ENCODE measurements around the gene TRAPPC13. TPM values are rescaled to one million over a fixed set of nuclear protein-coding genes. Genes with fewer than 3 reads are reported as not detected.
"Not testable (repeated sequence)": the region's sequence is repeated elsewhere in the genome, so short reads cannot be mapped to it uniquely, and the experiment has no call there.

The TRAPPC13 gene
- 10 to 100 TPM; 17.7 to 35.7 (median 20.4) TPM for total RNA-seq
- polyA plus RNA-seq = 10 to 100 TPM; 14.1 to 19.0 (median 17.9) TPM
- long read RNA-seq, donor 1, partial matches to known transcripts = 0 of 3 reads
- long read RNA-seq, donor 1, other reads (novel, unspliced or antisense) = 0 of 3 reads
- long read RNA-seq, donor 2, partial matches to known transcripts = 13 of 13 reads
- long read RNA-seq, donor 2, other reads (novel, unspliced or antisense) = 0 of 13 reads

GRCh38 chr5:65624571-65625555 lies at the start of gene TRAPPC13, which contains the start of gene SHLD3:
TSS of gene TRAPPC13 (plus strand) at chr5:65625027. CDS start at chr5:65625061, 34 bp downstream.
TSS of gene SHLD3 (plus strand) at chr5:65625027. CDS start at chr5:65629588, 4,561 bp downstream.
- peak within 1 kb of the TSS; percentile 75 to 95 (median 88) for H3K4me3 ChIP-seq
- H3K36me3 ChIP-seq = peaks cover 0 to 19% (median 7%) of the 10 kb centered on the region in 6 donors
- intact Hi-C loops (cut with DNase I; ENCODE audit: low total_unique reads) = no loop called here
- 0 to 1% (median 0%) methylated on average over 36 of the region's 36 CpGs for WGBS, 5 donors
- H3K4me1 ChIP-seq = peaks cover 32 to 73% (median 57%) of the 10 kb centered on the region in 6 donors
- TF ChIP-seq POLR2A (IDR thresholded peaks at IDR 0.05) = no peak
- peak in 3 of 11 experiments; percentile 4 to 37 (median 19) for TF ChIP-seq CTCF (IDR thresholded peaks at IDR 0.05 in 8 of 11, conservative IDR thresholded peaks at IDR 0.05 in 3 of 11)
- peak in 1 of 3 donors; percentile 82 for TF ChIP-seq POLR2AphosphoS5 (IDR thresholded peaks at IDR 0.05)
- no peaks in the 10 kb centered on the region for H3K27me3 ChIP-seq (replicated peaks in 1 of 7)
- H3K9me3 ChIP-seq = no peaks in the 10 kb centered on the region
- peak within 1 kb of the TSS; percentile 78 to 95 (median 92) for H3K27ac ChIP-seq
- DNase-seq = peak; percentile 90

- Histone ChIP-seq H3K27ac (no peak overlapping the region), H3K27me3 (replicated peaks in 1 of 7) (no peaks in the 10 kb centered on the region), H3K4me3 (no peak overlapping the region), H3K4me1 (peaks cover 0 to 18% (median 0%) of the 10 kb centered on the region in 6 donors), H3K9me3 (no peaks in the 10 kb centered on the region), H3K36me3 (peaks cover 0 to 91% (median 55%) of the 10 kb centered on the region in 6 donors)
- intact Hi-C loops (cut with DNase I; ENCODE audit: low total_unique reads) = no loop called here
- DNase-seq = no peak
- TF ChIP-seq CTCF (IDR thresholded peaks at IDR 0.05 in 8 of 11, conservative IDR thresholded peaks at IDR 0.05 in 3 of 11) (no peak), POLR2A (IDR thresholded peaks at IDR 0.05) (no peak), POLR2AphosphoS5 (IDR thresholded peaks at IDR 0.05) (no peak)
Measured at GRCh38 chr5:65577141-65577540, 47.7 kb upstream of the TRAPPC13 start.

- intact Hi-C loops (cut with DNase I; ENCODE audit: low total_unique reads) = no loop called here
- WGBS, 5 donors = 92 to 99% (median 96%) methylated on average over 2 of the region's 2 CpGs
- no peak for DNase-seq
- no peaks in the 10 kb centered on the region for H3K27me3 ChIP-seq (replicated peaks in 1 of 7)
- H3K4me1 ChIP-seq = peaks cover 0 to 11% (median 0%) of the 10 kb centered on the region in 6 donors
- H3K36me3 ChIP-seq = peaks cover 0 to 100% (median 81%) of the 10 kb centered on the region in 6 donors
- no peak for TF ChIP-seq POLR2AphosphoS5 (IDR thresholded peaks at IDR 0.05)
- TF ChIP-seq CTCF (IDR thresholded peaks at IDR 0.05 in 8 of 11, conservative IDR thresholded peaks at IDR 0.05 in 3 of 11) = no peak
- TF ChIP-seq POLR2A (IDR thresholded peaks at IDR 0.05) = no peak
- H3K4me3 ChIP-seq = no peak overlapping the region
- no peaks in the 10 kb centered on the region for H3K9me3 ChIP-seq
- peak overlapping the region in 1 of 8 donors; percentile 42 for H3K27ac ChIP-seq
Measured at GRCh38 chr5:65588694-65589093, 36.1 kb upstream of the TRAPPC13 start.

GRCh38 chr5:65601761-65602160 lies 23.1 kb upstream of the TRAPPC13 start:
- peaks cover 0 to 20% (median 8%) of the 10 kb centered on the region in 8 donors for H3K9me3 ChIP-seq
- H3K27ac ChIP-seq; H3K27me3 ChIP-seq (replicated peaks in 1 of 7); H3K4me3 ChIP-seq; intact Hi-C loops (cut with DNase I; ENCODE audit: low total_unique reads); H3K4me1 ChIP-seq; DNase-seq: not testable (repeated sequence)
- H3K36me3 ChIP-seq = peaks cover 2 to 100% (median 70%) of the 10 kb centered on the region in 6 donors
- 86 to 100% (median 95%) methylated on average over 1 of the region's 1 CpG; no CpG with 5 or more reads in 1 of the 5 donors for WGBS, 5 donors

All from spleen (tissue), 13 donors.